GM23338 (cell line): ENCODE measurements around the gene CSTB. TPM values are rescaled to one million over a fixed set of nuclear protein-coding genes. Genes with fewer than 3 reads are reported as not detected.

Experiments
- ATAC-seq: fragments of 200-7000 bp; cut with Tn5 transposase; 3 replicates; pipeline ENCODE4 v1.9.1; 2020
- DNase-seq: peaks from one replicate; pipeline ENCODE4 v3.0.0-alpha.2; 2015; ENCODE audit warnings: low spot score
- H2AFZ ChIP-seq: fragments of 200-600 bp; sonication (generic); 2 replicates; pipeline ENCODE4 v1.8.0; 2016; ENCODE audit warnings: antibody characterized with exemption, mild to moderate bottlenecking, moderate library complexity
- H3F3A ChIP-seq: fragments of 200-600 bp; sonication (generic); replicated peaks from 2 replicates; pipeline ENCODE4 v1.8.0; 2017; ENCODE audit warnings: antibody characterized with exemption, mixed run types, low read depth
- H3K27ac ChIP-seq: fragments of 200-600 bp; sonication (generic); 2 replicates; pipeline ENCODE4 v1.6.1; 2016; ENCODE audit warnings: low read depth
- H3K27me3 ChIP-seq: fragments of 200-600 bp; sonication (generic); 2 replicates; pipeline ENCODE4 v1.8.0; 2016; ENCODE audit warnings: mild to moderate bottlenecking, mixed run types, moderate library complexity; ENCODE audit not compliant: insufficient read depth
- H3K36me3 ChIP-seq: fragments of 200-600 bp; sonication (generic); 2 replicates; pipeline ENCODE4 v1.8.0; 2016; ENCODE audit warnings: mild to moderate bottlenecking; ENCODE audit not compliant: insufficient read depth
- H3K4me1 ChIP-seq: fragments of 200-600 bp; sonication (generic); 2 replicates; pipeline ENCODE4 v1.8.0; 2016; ENCODE audit warnings: mild to moderate bottlenecking, moderate library complexity; ENCODE audit not compliant: insufficient read depth
- H3K4me2 ChIP-seq: fragments of 200-600 bp; sonication (generic); 2 replicates; pipeline ENCODE4 v1.7.1; 2017; ENCODE audit warnings: mixed run types
- H3K4me3 ChIP-seq: fragments of 200-600 bp; sonication (generic); 2 replicates; pipeline ENCODE4 v1.6.1; 2016; ENCODE audit warnings: mixed run types
- H3K79me2 ChIP-seq: fragments of 200-600 bp; sonication (generic); replicated peaks from 2 replicates; pipeline ENCODE4 v1.8.0; 2017; ENCODE audit warnings: mild to moderate bottlenecking; ENCODE audit not compliant: insufficient read depth
- H3K9me2 ChIP-seq: fragments of 200-600 bp; sonication (generic); 2 replicates; pipeline ENCODE4 v1.8.0; 2017; ENCODE audit not compliant: insufficient read depth
- H4K20me1 ChIP-seq: fragments of 200-600 bp; sonication (generic); replicated peaks from 2 replicates; pipeline ENCODE4 v1.8.0; 2017; ENCODE audit warnings: mild to moderate bottlenecking; ENCODE audit not compliant: insufficient read depth
- H3K27ac Mint-ChIP-seq: 2 replicates; pipeline ENCODE4 v1.8.0; 2020; ENCODE audit warnings: inconsistent platforms, mild to moderate bottlenecking, moderate library complexity, mixed read lengths
- H3K27me3 Mint-ChIP-seq: 3 replicates; pipeline ENCODE4 v1.8.0; 2022; ENCODE audit warnings: low read depth, mild to moderate bottlenecking, moderate library complexity, mixed read lengths, inconsistent platforms; ENCODE audit not compliant: insufficient read depth, poor library complexity
- H3K36me3 Mint-ChIP-seq: 3 replicates; pipeline ENCODE4 v1.8.0; 2021; ENCODE audit warnings: low read depth, mild to moderate bottlenecking, inconsistent platforms, moderate library complexity, mixed read lengths
- H3K4me1 Mint-ChIP-seq: 3 replicates; pipeline ENCODE4 v1.8.0; 2020; ENCODE audit warnings: mild to moderate bottlenecking, inconsistent platforms, mixed read lengths
- H3K4me3 Mint-ChIP-seq: 3 replicates; pipeline ENCODE4 v1.8.0; 2021; ENCODE audit warnings: moderate library complexity, mild to moderate bottlenecking, inconsistent platforms, mixed read lengths
- H3K9me3 Mint-ChIP-seq: 3 replicates; pipeline ENCODE4 v1.8.0; 2020; ENCODE audit warnings: moderate library complexity, mild to moderate bottlenecking, inconsistent platforms, mixed read lengths
- EZH2phosphoT487 ChIP-seq: fragments of 200-600 bp; sonication (generic); IDR thresholded peaks from one replicate; pipeline ENCODE4 v1.8.1; 2018; ENCODE audit warnings: antibody characterized with exemption; ENCODE audit not compliant: unreplicated experiment
- JUNB ChIP-seq: IDR thresholded peaks from one replicate; pipeline ENCODE4 v1.6.1; 2016; ENCODE audit warnings: antibody characterized with exemption; ENCODE audit not compliant: unreplicated experiment
- NANOG ChIP-seq: IDR thresholded peaks from 2 replicates; pipeline ENCODE4 v1.6.1; 2016; ENCODE audit warnings: antibody characterized with exemption, borderline replicate concordance
- ZNF114 ChIP-seq: fragments of 250-450 bp; sonication (Bioruptor Pico); IDR thresholded peaks from 2 replicates; pipeline ENCODE4 v1.5.0; 2020; ENCODE audit warnings: mild to moderate bottlenecking, moderate library complexity
- polyA plus RNA-seq: library from polyadenylated mRNA; unstranded; fragments of >200 nt; fragmentation: Nextera tagmentation; extraction: Ambion mirVana; gene quantifications from 2 replicates; pipeline ENCODE4 v1.2.1, GENCODE V29; 2016
- total RNA-seq: library from RNA; depleted of rRNA; stranded (reverse); fragments of >200 nt; shearing (Covaris generic); gene quantifications from 2 replicates; pipeline ENCODE4 v1.2.3, GENCODE V29; 2014
- TF ChIP-seq, protein P1 (sequence below): IDR thresholded peaks from one replicate; pipeline ENCODE4 v1.6.1; 2018; ENCODE audit warnings: antibody characterized with exemption; ENCODE audit not compliant: unreplicated experiment

The CSTB gene
- total and polyA plus RNA-seq, 2 experiments from 2014 or later = 10.0 to 142 TPM

GRCh38 chr21:43785134-43785533, 9.0 kb upstream of the CSTB start (continued):
- TF ChIP-seq EZH2phosphoT487 = no peak
- TF ChIP-seq NANOG = no peak
- TF ChIP-seq, protein P1, sequence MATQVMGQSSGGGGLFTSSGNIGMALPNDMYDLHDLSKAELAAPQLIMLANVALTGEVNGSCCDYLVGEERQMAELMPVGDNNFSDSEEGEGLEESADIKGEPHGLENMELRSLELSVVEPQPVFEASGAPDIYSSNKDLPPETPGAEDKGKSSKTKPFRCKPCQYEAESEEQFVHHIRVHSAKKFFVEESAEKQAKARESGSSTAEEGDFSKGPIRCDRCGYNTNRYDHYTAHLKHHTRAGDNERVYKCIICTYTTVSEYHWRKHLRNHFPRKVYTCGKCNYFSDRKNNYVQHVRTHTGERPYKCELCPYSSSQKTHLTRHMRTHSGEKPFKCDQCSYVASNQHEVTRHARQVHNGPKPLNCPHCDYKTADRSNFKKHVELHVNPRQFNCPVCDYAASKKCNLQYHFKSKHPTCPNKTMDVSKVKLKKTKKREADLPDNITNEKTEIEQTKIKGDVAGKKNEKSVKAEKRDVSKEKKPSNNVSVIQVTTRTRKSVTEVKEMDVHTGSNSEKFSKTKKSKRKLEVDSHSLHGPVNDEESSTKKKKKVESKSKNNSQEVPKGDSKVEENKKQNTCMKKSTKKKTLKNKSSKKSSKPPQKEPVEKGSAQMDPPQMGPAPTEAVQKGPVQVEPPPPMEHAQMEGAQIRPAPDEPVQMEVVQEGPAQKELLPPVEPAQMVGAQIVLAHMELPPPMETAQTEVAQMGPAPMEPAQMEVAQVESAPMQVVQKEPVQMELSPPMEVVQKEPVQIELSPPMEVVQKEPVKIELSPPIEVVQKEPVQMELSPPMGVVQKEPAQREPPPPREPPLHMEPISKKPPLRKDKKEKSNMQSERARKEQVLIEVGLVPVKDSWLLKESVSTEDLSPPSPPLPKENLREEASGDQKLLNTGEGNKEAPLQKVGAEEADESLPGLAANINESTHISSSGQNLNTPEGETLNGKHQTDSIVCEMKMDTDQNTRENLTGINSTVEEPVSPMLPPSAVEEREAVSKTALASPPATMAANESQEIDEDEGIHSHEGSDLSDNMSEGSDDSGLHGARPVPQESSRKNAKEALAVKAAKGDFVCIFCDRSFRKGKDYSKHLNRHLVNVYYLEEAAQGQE = no peak

DNA sequence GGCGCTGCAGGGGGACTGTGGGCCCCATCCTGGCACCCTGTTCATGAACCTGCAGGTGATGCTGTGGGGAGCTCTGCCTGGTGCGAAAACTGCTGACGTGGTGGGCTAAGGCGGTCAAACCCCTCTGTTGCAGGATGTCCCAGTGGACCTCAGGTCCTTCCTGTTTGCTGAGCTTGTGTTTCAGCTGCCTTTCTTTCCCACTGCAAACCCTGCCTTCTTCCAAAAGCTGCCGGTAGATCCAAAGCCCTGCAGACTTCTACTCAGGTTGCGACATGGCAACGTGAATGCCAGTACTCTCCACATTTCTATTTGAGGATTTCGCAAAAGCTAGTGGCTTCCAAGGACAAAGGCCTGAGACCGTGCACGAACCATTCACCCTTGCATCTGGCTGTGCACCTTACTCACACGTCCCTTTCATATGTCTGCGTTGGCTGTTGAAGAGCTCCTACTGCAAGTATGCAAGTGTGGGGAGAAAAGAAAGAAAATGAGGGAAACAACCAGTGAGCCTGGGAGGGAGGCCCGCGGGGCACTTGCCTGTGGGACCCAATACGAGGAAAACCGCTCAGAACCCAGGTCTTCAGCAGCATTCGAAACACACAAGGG, 7.1 kb upstream of the CSTB start:
- Mint-ChIP-seq H3K27me3 (peaks cover 13% of the 10 kb centered on the region), H3K9me3 (peaks cover 3% of the 10 kb centered on the region; the same call in 1 of the 3 replicates), H3K27ac (no peak overlapping the region), H3K36me3 (no peaks in the 10 kb centered on the region; the same call in 2 of the 3 replicates), H3K4me3 (no peak overlapping the region), H3K4me1 (peaks cover 11% of the 10 kb centered on the region)
- H3F3A ChIP-seq = peaks cover 4% of the 10 kb centered on the region; the same call in 1 of the 2 replicates
- H3K36me3 ChIP-seq = no peaks in the 10 kb centered on the region
- H2AFZ ChIP-seq = no peak overlapping the region
- DNase-seq = no peak
- no peak overlapping the region for H3K27ac ChIP-seq
- no peak overlapping the region for H3K4me3 ChIP-seq
- no peaks in the 10 kb centered on the region; the same call in 1 of the 2 replicates for H3K4me1 ChIP-seq
- TF ChIP-seq, protein P1 = no peak
- no peak for TF ChIP-seq ZNF114 (CRISPR knock-in tag)
- no peak for TF ChIP-seq JUNB
- ATAC-seq = no peak
- no peaks in the 10 kb centered on the region for H3K27me3 ChIP-seq
- no peak overlapping the region for H3K4me2 ChIP-seq
- H4K20me1 ChIP-seq = no peaks in the 10 kb centered on the region
- no peaks in the 10 kb centered on the region for H3K9me2 ChIP-seq
- H3K79me2 ChIP-seq = no peaks in the 10 kb centered on the region
